GM13976 (cell line): Measurements from ENCODE around the gene RAX.

ENCODE experiments used
- DNase-seq: peaks from one replicate; pipeline ENCODE4 v3.0.0; 2012; ENCODE audit warnings: low spot score
- in situ Hi-C: fragments of 300-500 bp; cut with MboI; formaldehyde crosslinking; loops from one replicate; pipeline ENCODE4 v1.12.0; 2022; ENCODE audit warnings: low sequenced_read_pairs, mixed read lengths, inconsistent platforms; ENCODE audit not compliant: unreplicated experiment
- TF ChIP-seq, protein P1 (sequence below): IDR thresholded peaks from 2 replicates; pipeline ENCODE4 v1.5.1; 2012; ENCODE audit warnings: borderline replicate concordance, mild to moderate bottlenecking; ENCODE audit not compliant: insufficient read depth; ENCODE audit errors: extremely low read depth, missing control alignments, control extremely low read depth

Gene RAX

DNA sequence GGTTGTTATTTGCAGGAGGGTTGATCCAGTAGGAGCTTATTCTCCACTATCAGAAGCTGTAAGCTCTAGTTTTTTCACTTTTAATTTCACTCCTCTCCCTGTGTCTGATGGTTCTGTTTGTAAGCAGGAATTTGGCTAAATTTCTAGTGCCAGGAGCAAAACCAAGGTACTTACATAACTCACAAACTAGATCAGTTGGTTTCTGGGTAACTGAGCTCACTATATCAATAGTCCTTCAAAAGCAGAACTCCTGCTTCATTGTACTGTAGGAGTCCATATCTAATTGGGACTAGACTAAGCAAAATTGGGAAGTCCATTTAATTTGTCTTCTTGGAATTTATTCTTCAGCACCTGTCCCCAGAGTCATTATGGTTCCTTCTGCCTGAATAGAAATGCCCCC, 20.1 kb upstream of the RAX start:
- TF ChIP-seq, protein P1, sequence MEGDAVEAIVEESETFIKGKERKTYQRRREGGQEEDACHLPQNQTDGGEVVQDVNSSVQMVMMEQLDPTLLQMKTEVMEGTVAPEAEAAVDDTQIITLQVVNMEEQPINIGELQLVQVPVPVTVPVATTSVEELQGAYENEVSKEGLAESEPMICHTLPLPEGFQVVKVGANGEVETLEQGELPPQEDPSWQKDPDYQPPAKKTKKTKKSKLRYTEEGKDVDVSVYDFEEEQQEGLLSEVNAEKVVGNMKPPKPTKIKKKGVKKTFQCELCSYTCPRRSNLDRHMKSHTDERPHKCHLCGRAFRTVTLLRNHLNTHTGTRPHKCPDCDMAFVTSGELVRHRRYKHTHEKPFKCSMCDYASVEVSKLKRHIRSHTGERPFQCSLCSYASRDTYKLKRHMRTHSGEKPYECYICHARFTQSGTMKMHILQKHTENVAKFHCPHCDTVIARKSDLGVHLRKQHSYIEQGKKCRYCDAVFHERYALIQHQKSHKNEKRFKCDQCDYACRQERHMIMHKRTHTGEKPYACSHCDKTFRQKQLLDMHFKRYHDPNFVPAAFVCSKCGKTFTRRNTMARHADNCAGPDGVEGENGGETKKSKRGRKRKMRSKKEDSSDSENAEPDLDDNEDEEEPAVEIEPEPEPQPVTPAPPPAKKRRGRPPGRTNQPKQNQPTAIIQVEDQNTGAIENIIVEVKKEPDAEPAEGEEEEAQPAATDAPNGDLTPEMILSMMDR: no peak
- DNase-seq: no peak
- in situ Hi-C loops: no loop called here

- no peak for DNase-seq
- in situ Hi-C loops: no loop called here
- TF ChIP-seq, protein P1: no peak
These were observed 13.1 kb upstream of the RAX start for GRCh38 chr18:59286341-59286740.

DNA sequence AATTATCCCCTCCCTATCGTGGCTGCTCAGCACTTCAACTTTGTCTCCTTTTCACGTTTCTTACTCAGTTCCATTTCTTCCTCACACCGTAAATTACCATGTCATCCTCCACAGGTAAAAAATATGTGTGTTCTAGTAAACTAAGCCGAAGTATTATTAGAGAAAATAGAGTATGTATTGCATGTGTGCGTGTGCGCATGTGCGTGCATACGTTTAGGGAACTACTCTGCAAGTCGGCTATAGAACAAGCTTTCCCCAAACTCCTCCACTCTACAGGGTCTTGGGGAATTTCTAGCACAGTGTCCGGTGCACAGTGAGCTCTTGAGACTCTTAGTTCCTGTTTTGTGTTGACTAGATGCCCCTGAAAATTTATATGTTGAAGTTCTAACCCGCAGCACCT, 9.1 kb upstream of the RAX start:
- no peak for DNase-seq
- in situ Hi-C loops: no loop called here
- TF ChIP-seq, protein P1: no peak

GRCh38 chr18:59279722-59280121, 6.5 kb upstream of the RAX start:
- DNase-seq: no peak
- in situ Hi-C loops: no loop called here
- TF ChIP-seq, protein P1: no peak

DNA sequence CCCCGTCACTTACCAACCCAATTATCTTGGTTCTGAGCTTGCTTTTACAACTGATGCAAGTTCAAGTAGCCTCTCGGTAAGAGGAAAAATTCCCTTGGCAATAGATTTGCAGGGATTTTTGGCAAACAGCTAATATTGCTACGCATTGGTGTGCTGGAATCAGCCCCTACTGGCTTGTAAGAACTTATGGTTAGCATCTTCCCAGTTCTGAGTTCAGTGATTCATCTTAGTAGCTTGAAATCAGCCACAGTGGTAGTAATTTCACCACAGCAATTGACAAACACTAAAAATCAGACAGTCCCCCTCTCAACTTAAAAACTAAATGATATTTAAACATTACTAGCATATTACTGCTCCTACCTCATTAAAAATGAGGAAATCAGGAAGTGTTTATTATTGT, 5.9 kb upstream of the RAX start:
- no peak for DNase-seq
- TF ChIP-seq, protein P1: no peak
- in situ Hi-C loops: no loop called here

- no peak for DNase-seq
- TF ChIP-seq, protein P1: no peak
- in situ Hi-C loops: no loop called here
These were observed 5.5 kb upstream of the RAX start for GRCh38 chr18:59278793-59279192.

DNA sequence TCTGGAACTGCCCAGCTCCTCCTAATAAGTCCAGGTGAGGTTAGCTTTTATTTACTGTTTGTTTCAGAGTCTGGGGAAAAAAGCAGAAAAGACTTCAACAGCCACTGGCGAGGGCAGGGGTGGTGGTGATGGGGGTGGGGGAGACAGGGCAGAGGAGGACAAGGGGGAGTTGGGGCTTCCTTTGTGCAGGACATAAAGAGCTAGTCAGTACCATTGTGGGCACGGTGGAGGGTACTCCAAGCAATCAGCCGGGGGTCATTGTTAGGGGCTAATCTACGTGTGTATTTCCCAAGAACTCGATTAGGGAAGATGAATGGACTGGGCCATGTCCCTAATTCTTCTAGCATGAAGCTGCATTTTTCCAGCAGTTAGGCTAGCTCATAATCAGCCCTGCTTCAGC, 2.8 kb upstream of the RAX start:
- in situ Hi-C loops: no loop called here
- TF ChIP-seq, protein P1: no peak
- DNase-seq: no peak
